AG04449 (cell line): ENCODE data around the gene YWHAB.

Experiments
- CTCF ChIA-PET: fragments of 350-600 bp; formaldehyde crosslinking; extraction: SDS; loops from one replicate; lab custom pipeline; 2021; ENCODE audit warnings: antibody characterized with exemption; lab: Yijun Ruan, JAX
- POLR2A ChIA-PET: fragments of 400-600, 350-600 bp; formaldehyde crosslinking; extraction: SDS; loops from one replicate; lab custom pipeline; 2020; ENCODE audit warnings: antibody characterized with exemption, inconsistent platforms; lab: Yijun Ruan, JAX
- DNase-seq: peaks from one replicate; pipeline ENCODE4 v3.0.0-alpha.2; 2010; ENCODE audit warnings: low read depth, low spot score
- H3K4me3 ChIP-seq: 2 replicates; pipeline ENCODE4 v1.5.1; 2011; ENCODE audit warnings: low read depth, mild to moderate bottlenecking, control low read depth, low read length
- TF ChIP-seq, protein P1 (sequence below): IDR thresholded peaks from one replicate; pipeline ENCODE4 v1.5.1; 2011; ENCODE audit warnings: mild to moderate bottlenecking, moderate library complexity, low read length, control low read depth, inconsistent platforms; ENCODE audit not compliant: insufficient read depth; ENCODE audit errors: missing control alignments

The YWHAB gene

DNA sequence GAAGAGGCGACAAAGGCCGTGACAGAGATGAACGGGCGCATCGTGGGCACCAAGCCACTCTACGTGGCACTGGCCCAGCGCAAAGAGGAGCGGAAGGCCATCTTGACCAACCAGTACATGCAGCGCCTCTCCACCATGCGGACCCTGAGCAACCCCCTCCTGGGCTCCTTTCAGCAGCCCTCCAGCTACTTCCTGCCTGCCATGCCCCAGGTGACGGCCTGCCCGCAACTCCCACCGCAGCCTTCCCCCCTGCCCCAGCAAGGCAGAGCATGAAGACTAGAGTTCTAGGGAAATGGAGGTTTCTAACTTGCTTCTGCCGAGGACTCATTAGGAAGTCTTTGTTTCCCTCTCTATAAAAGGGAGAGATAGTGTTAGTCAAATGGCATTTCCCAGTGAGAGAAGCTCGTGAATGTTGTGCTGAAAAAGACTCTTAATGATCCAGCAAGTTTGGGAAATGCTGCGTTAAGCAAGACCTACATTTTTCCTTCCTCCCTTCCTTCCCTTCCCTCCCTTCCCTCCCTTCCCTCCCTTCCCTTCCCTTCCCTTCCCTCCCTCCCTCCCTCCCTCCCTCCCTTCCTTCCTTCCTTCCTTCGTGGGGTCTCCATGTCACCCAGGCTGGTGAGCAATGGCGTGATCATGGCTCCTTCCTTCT is 45.1 kb downstream of the YWHAB start:
- H3K4me3 ChIP-seq, result no peak overlapping the region
- ChIA-PET CTCF (interaction anchor here (2.0 kb wide), 1 partner anchor 166 kb away, joined by 6 read pairs; no protein-coding TSS in a partner anchor), POLR2A (no interaction called here)
- no peak for DNase-seq
- TF ChIP-seq, protein P1, sequence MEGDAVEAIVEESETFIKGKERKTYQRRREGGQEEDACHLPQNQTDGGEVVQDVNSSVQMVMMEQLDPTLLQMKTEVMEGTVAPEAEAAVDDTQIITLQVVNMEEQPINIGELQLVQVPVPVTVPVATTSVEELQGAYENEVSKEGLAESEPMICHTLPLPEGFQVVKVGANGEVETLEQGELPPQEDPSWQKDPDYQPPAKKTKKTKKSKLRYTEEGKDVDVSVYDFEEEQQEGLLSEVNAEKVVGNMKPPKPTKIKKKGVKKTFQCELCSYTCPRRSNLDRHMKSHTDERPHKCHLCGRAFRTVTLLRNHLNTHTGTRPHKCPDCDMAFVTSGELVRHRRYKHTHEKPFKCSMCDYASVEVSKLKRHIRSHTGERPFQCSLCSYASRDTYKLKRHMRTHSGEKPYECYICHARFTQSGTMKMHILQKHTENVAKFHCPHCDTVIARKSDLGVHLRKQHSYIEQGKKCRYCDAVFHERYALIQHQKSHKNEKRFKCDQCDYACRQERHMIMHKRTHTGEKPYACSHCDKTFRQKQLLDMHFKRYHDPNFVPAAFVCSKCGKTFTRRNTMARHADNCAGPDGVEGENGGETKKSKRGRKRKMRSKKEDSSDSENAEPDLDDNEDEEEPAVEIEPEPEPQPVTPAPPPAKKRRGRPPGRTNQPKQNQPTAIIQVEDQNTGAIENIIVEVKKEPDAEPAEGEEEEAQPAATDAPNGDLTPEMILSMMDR, result no peak

DNA sequence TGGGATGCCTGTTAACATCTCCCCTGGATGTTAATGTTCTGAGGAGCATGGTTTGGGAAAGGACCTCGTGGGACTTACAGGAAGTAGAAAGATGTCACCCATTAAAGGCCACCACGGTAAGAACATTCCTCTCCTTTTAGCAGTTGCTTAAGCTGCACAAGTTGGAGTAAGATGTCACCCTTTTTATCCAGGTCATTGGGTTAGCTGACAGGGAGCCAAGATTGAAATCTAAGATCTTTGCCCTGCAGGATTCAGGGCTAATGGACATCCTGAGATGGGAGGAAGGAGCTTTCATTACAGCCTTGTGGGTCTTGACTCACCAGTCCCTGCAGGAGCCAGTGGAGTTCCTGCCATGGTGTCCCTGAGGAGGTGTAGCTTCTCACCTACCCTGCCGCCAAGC is 46.4 kb downstream of the YWHAB start:
- TF ChIP-seq, protein P1, result no peak
- ChIA-PET POLR2A (no interaction called here), CTCF (interaction anchor here (0.8 to 2.0 kb wide), 3 partner anchors 15 to 164 kb away, joined by 3 to 6 read pairs (median 3); no protein-coding TSS in a partner anchor)
- DNase-seq, result no peak
- H3K4me3 ChIP-seq, result no peak overlapping the region

DNA sequence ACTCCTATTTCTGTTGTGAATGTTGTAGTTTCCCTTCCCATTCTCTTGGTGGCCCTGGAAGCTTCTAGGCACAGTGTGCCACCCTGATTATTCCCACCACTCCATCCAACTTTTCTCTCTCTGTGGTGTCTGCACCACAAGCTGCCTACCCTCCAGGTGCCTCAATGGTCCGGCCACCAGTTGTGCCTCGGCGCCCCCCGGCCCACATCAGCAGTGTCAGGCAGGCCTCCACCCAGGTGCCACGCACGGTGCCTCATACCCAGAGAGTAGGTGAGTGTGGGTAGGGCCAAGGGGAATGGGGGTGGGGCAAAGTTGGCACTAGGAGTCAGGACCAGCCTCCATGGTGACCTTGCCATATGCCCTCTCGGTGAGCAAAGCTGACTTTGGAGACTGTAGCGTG is 47.4 kb downstream of the YWHAB start:
- POLR2A ChIA-PET, result no interaction called here
- DNase-seq, result no peak
- H3K4me3 ChIP-seq, result no peak overlapping the region
- TF ChIP-seq, protein P1, result no peak
- CTCF ChIA-PET, result interaction anchor here (1.4 kb wide), 1 partner anchor 16 kb away, joined by 3 read pairs; no protein-coding TSS in a partner anchor

DNA sequence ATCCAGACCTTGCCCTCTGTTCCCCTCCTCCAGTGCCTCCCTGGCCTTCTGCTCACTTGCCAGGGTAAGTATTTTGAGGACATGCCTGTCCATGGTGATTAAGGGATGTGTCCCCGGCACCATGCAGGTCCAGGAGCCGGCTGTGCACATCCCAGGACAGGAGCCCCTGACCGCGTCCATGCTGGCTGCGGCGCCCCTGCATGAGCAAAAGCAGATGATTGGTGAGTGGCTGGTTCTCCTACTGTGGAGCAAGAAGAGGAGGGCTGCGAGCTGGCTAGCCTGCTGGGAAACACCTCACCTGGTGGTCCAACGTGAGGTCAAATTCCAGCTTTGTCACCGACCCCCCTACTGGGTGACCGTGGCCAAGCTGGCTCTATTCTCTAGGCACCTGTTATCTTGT is 51.0 kb downstream of the YWHAB start:
- no peak overlapping the region for H3K4me3 ChIP-seq
- DNase-seq, result no peak
- ChIA-PET POLR2A (no interaction called here), CTCF (interaction anchor here (1.3 kb wide), 1 partner anchor 9 kb away, joined by 3 read pairs; no protein-coding TSS in a partner anchor)
- TF ChIP-seq, protein P1, result no peak

DNA sequence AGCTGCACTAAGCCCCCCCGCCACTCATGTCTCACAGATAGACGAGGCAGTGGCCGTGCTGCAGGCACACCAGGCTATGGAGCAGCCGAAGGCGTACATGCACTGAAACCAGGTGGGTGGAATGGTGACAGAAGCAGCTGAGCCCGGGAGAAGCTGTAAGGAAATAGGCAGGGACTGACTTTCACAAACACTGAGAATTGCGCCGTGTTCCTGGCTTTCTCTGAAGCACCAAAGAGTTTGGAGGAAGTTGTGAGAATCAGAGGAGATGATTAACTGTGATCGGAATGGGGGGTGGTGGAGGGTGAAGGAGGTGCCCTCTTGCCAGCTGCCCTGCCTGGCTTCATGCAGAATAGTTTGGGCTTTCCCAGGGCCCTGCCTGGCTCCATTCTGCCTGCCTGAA is 53.1 kb downstream of the YWHAB start:
- CTCF ChIA-PET, result interaction anchor here (1.4 kb wide), 1 partner anchor 355 kb away, joined by 3 read pairs; no protein-coding TSS in a partner anchor

DNA sequence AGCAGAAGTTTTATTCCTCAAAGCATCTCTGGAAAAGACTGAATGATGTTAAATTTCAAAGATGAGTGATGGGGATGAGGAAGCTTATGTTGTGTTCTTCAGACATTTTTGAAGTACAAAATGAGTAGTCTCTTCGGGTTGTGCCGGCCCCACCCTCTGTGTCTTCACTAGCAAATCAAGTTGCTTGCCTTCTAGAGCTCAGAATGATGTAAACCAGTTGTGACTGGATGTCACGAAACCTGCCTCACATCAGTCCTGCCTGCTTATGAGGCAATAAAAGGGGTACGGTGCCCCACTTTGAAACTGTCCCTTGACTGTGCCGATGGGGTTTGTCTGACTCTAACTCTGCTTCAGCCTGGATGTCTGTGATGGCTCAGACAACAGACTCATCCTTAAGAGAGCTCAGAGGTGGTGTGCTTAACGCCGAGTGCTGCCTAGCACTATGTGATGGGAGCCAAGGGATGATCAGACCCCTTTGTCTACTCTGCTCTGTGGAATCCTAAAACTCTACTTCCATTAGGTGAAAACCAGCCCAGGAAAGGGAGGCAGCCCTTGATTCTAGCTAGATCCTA is 55.7 kb downstream of the YWHAB start:
- H3K4me3 ChIP-seq, result no peak overlapping the region
- TF ChIP-seq, protein P1, result no peak
- DNase-seq, result no peak
- CTCF ChIA-PET, result interaction anchor here (0.8 to 2.2 kb wide), 4 partner anchors 12 to 349 kb away, joined by 3 to 6 read pairs (median 4); no protein-coding TSS in a partner anchor
- POLR2A ChIA-PET, result interaction anchor here (1.1 kb wide), 1 partner anchor 10 kb away, joined by 6 read pairs; no protein-coding TSS in a partner anchor

More for the DNA sequence above, 53.1 kb downstream of the YWHAB start:
- POLR2A ChIA-PET, result no interaction called here
- H3K4me3 ChIP-seq, result no peak overlapping the region
- TF ChIP-seq, protein P1, result no peak
- no peak for DNase-seq
